Mesenchymal stem cell (in vitro differentiated cells and primary cell): Measurements from ENCODE around the gene CYTH3.

ENCODE experiments used
- DNase-seq: peaks from one replicate; pipeline ENCODE4 v3.0.0-alpha.2; 2013
- H2AFZ ChIP-seq: one replicate; pipeline ENCODE4 v1.6.1; 2013; ENCODE audit warnings: low read depth, mild to moderate bottlenecking, control low read depth, inconsistent platforms, low read length, moderate library complexity
- H2AK5ac ChIP-seq: 2 replicates; pipeline ENCODE4 v1.6.1; 2013; ENCODE audit warnings: low read length, moderate library complexity, mild to moderate bottlenecking, inconsistent platforms; ENCODE audit not compliant: severe bottlenecking
- H2BK120ac ChIP-seq: one replicate; pipeline ENCODE4 v1.6.1; 2013; ENCODE audit warnings: low read depth, mild to moderate bottlenecking, inconsistent platforms, low read length, moderate library complexity
- H2BK12ac ChIP-seq, 2 experiments: one replicate each; pipeline ENCODE4 v1.6.1; 2013; ENCODE audit warnings: inconsistent platforms in 2 of 2, low read length in 2 of 2, mild to moderate bottlenecking in 2 of 2, moderate library complexity in 2 of 2, control low read depth in 1 of 2
- H2BK15ac ChIP-seq: one replicate; pipeline ENCODE4 v1.6.1; 2013; ENCODE audit warnings: mild to moderate bottlenecking, low read depth, inconsistent platforms; ENCODE audit not compliant: poor library complexity, severe bottlenecking
- H2BK5ac ChIP-seq: 2 replicates; pipeline ENCODE4 v1.6.1; 2013; ENCODE audit warnings: low read depth, mild to moderate bottlenecking, low read length, control low read depth, inconsistent platforms; ENCODE audit not compliant: poor library complexity, severe bottlenecking
- H3K14ac ChIP-seq, 2 experiments: one replicate each; pipeline ENCODE4 v1.6.1; 2013; ENCODE audit warnings: inconsistent platforms in 2 of 2, low read length in 2 of 2, control low read depth in 1 of 2, mild to moderate bottlenecking in 1 of 2, moderate library complexity in 1 of 2
- H3K18ac ChIP-seq, 2 experiments: one replicate each; pipeline ENCODE4 v1.6.1; 2013; ENCODE audit warnings: inconsistent platforms in 2 of 2, low read length in 2 of 2, control low read depth in 1 of 2, low read depth in 1 of 2, mild to moderate bottlenecking in 1 of 2
- H3K23ac ChIP-seq, 2 experiments: one replicate each; pipeline ENCODE4 v1.6.1; 2013; ENCODE audit warnings: inconsistent platforms in 2 of 2, low read length in 2 of 2, mild to moderate bottlenecking in 2 of 2, moderate library complexity in 2 of 2, control low read depth in 1 of 2
- H3K27ac ChIP-seq: 2 replicates; pipeline ENCODE4 v1.5.1; 2013; ENCODE audit warnings: mild to moderate bottlenecking, moderate library complexity, low read length, control low read depth, inconsistent platforms; ENCODE audit not compliant: poor library complexity, severe bottlenecking
- H3K27me3 ChIP-seq, 2 experiments: 2 replicates each; pipeline versions ENCODE4 v1.6.1 to v1.7.0; 2013; ENCODE audit warnings: low read length in 2 of 2, mild to moderate bottlenecking in 2 of 2, moderate library complexity in 2 of 2, control low read depth in 1 of 2, inconsistent platforms in 1 of 2; ENCODE audit not compliant: control insufficient read depth in 1 of 2, insufficient read depth in 1 of 2
- H3K36me3 ChIP-seq, 2 experiments: 2 replicates each; pipeline versions ENCODE4 v1.6.1 to v1.7.0; 2013; ENCODE audit warnings: low read length in 2 of 2, control low read depth in 1 of 2, inconsistent platforms in 1 of 2, low read depth in 1 of 2, mild to moderate bottlenecking in 1 of 2; ENCODE audit not compliant: insufficient read depth in 2 of 2, control insufficient read depth in 1 of 2
- H3K4ac ChIP-seq, 2 experiments: one replicate each; pipeline ENCODE4 v1.6.1; 2013; ENCODE audit warnings: inconsistent platforms in 2 of 2, low read length in 2 of 2, mild to moderate bottlenecking in 2 of 2, moderate library complexity in 2 of 2, control low read depth in 1 of 2, low read depth in 1 of 2
- H3K4me1 ChIP-seq: 2 replicates; pipeline ENCODE4 v1.6.1; 2013; ENCODE audit warnings: low read depth, low read length, control low read depth; ENCODE audit not compliant: control insufficient read depth, insufficient read depth
- H3K4me2 ChIP-seq: 2 replicates; pipeline ENCODE4 v1.6.1; 2013; ENCODE audit warnings: low read length, mild to moderate bottlenecking, inconsistent platforms; ENCODE audit not compliant: poor library complexity, severe bottlenecking
- H3K4me3 ChIP-seq, 2 experiments: 2 replicates each; pipeline versions ENCODE4 v1.5.1 to v1.7.0; 2013; ENCODE audit warnings: low read length in 2 of 2, mild to moderate bottlenecking in 2 of 2, control low read depth in 1 of 2, low read depth in 1 of 2; ENCODE audit not compliant: insufficient read depth in 1 of 2
- H3K79me1 ChIP-seq: replicated peaks from 2 replicates; pipeline ENCODE4 v1.6.1; 2013; ENCODE audit warnings: mild to moderate bottlenecking, control low read depth, low read length, inconsistent platforms; ENCODE audit not compliant: poor library complexity, severe bottlenecking
- H3K9ac ChIP-seq: 2 replicates; pipeline ENCODE4 v1.7.0; 2013; ENCODE audit warnings: mild to moderate bottlenecking, low read length, moderate library complexity
- H3K9me3 ChIP-seq: 2 replicates; pipeline ENCODE4 v1.7.0; 2013; ENCODE audit warnings: mild to moderate bottlenecking, low read length; ENCODE audit not compliant: control insufficient read depth
- H4K8ac ChIP-seq: one replicate; pipeline ENCODE4 v1.6.1; 2013; ENCODE audit warnings: inconsistent platforms, mild to moderate bottlenecking, low read length, moderate library complexity
- H4K91ac ChIP-seq: one replicate; pipeline ENCODE4 v1.6.1; 2013; ENCODE audit warnings: mild to moderate bottlenecking, low read length, inconsistent platforms
- WGBS: methylation state at CpG from one replicate; pipeline ENCODE4 v1.1.7; 2013; ENCODE audit warnings: mixed read lengths; 5-methylcytosine and 5-hydroxymethylcytosine counted together

The CYTH3 gene

GRCh38 chr7:6161463-6162330 is 110.7 kb downstream of the CYTH3 start:
- Histone ChIP-seq H3K4me1 (peaks cover 4% of the 10 kb centered on the region), H3K9me3 (no peaks in the 10 kb centered on the region), H2BK15ac (no peak overlapping the region), H4K91ac (no peak overlapping the region), H3K36me3 (peaks cover 74 to 84% of the 10 kb centered on the region in 2 experiments), H2AK5ac (no peak overlapping the region), H3K27ac (no peak overlapping the region), H3K18ac (no peak overlapping the region), H3K23ac (no peak overlapping the region), H3K14ac (no peak overlapping the region), H3K9ac (peak overlapping the region; percentile 74), H3K4me3 (no peak overlapping the region), H3K4ac (no peak overlapping the region), H2AFZ (no peak overlapping the region), H3K4me2 (no peak overlapping the region), H2BK12ac (no peak overlapping the region), H2BK120ac (no peak overlapping the region), H2BK5ac (no peak overlapping the region), H4K8ac (no peak overlapping the region), H3K79me1 (peaks cover 29% of the 10 kb centered on the region), H3K27me3 (no peaks in the 10 kb centered on the region)
- no peak for DNase-seq
- WGBS: 96% methylated on average over 10 of the region's 15 CpGs

GRCh38 chr7:6160191-6160623 is 112.2 kb downstream of the CYTH3 start:
- Histone ChIP-seq H3K18ac (no peak overlapping the region), H2AK5ac (no peak overlapping the region), H3K9me3 (no peaks in the 10 kb centered on the region), H2BK120ac (no peak overlapping the region), H3K79me1 (peaks cover 27% of the 10 kb centered on the region), H3K14ac (no peak overlapping the region), H4K8ac (no peak overlapping the region), H3K23ac (peak overlapping the region in 1 of 2 experiments; percentile 29), H3K4ac (no peak overlapping the region), H2BK12ac (no peak overlapping the region), H2BK15ac (no peak overlapping the region), H3K9ac (peak overlapping the region; percentile 74), H3K27ac (no peak overlapping the region), H2AFZ (no peak overlapping the region), H3K4me1 (peaks cover 4% of the 10 kb centered on the region), H4K91ac (no peak overlapping the region), H2BK5ac (no peak overlapping the region), H3K4me2 (no peak overlapping the region), H3K4me3 (peak overlapping the region in 1 of 2 experiments; percentile 27), H3K36me3 (peaks cover 75 to 90% of the 10 kb centered on the region in 2 experiments), H3K27me3 (no peaks in the 10 kb centered on the region)
- DNase-seq: peak; percentile 66
- WGBS: 39% methylated on average over 13 of the region's 15 CpGs

- Histone ChIP-seq H3K27ac (no peak overlapping the region), H2AFZ (no peak overlapping the region), H3K14ac (no peak overlapping the region), H2AK5ac (peak overlapping the region; percentile 63), H3K4ac (no peak overlapping the region), H4K8ac (peak overlapping the region; percentile 48), H2BK120ac (no peak overlapping the region), H3K79me1 (peaks cover 30% of the 10 kb centered on the region), H3K4me3 (peak overlapping the region in 1 of 2 experiments; percentile 22), H3K23ac (no peak overlapping the region), H2BK12ac (no peak overlapping the region), H3K18ac (no peak overlapping the region), H3K9ac (peak overlapping the region; percentile 60), H3K27me3 (no peaks in the 10 kb centered on the region), H3K4me2 (no peak overlapping the region), H3K4me1 (peaks cover 3% of the 10 kb centered on the region), H2BK15ac (no peak overlapping the region), H3K9me3 (no peaks in the 10 kb centered on the region), H3K36me3 (peaks cover 75 to 88% of the 10 kb centered on the region in 2 experiments), H4K91ac (no peak overlapping the region), H2BK5ac (no peak overlapping the region)
- 87% methylated on average over 24 of the region's 24 CpGs for WGBS
- DNase-seq: no peak
Observed at GRCh38 chr7:6159524-6160031, 112.8 kb downstream of the CYTH3 start.

- H2BK120ac ChIP-seq: no peak overlapping the region
- H3K4ac ChIP-seq: no peak overlapping the region
- no peak overlapping the region for H2AFZ ChIP-seq
- no peak overlapping the region for H3K14ac ChIP-seq
- H3K27ac ChIP-seq: no peak overlapping the region
- no peak overlapping the region for H3K23ac ChIP-seq
- peaks cover 33% of the 10 kb centered on the region for H3K79me1 ChIP-seq
- H3K9ac ChIP-seq: no peak overlapping the region
- H2BK12ac ChIP-seq: no peak overlapping the region
- H2BK15ac ChIP-seq: no peak overlapping the region
- WGBS: 91% methylated on average over 11 of the region's 11 CpGs
- no peaks in the 10 kb centered on the region for H3K4me1 ChIP-seq
- no peaks in the 10 kb centered on the region for H3K27me3 ChIP-seq
- H3K18ac ChIP-seq: no peak overlapping the region
- no peak overlapping the region for H3K4me3 ChIP-seq
- DNase-seq: no peak
- H3K36me3 ChIP-seq: peaks cover 76 to 84% of the 10 kb centered on the region in 2 experiments
- no peak overlapping the region for H3K4me2 ChIP-seq
- no peak overlapping the region for H4K91ac ChIP-seq
- no peak overlapping the region for H2AK5ac ChIP-seq
- no peak overlapping the region for H2BK5ac ChIP-seq
- H3K9me3 ChIP-seq: no peaks in the 10 kb centered on the region
- no peak overlapping the region for H4K8ac ChIP-seq
Observed at GRCh38 chr7:6159097-6159483, 113.3 kb downstream of the CYTH3 start.
